Measurements from ENCODE around the gene SCYGR1.

Gene SCYGR1

GRCh38 chr2:227351639-227352038 lies 36.1 kb downstream of the SCYGR1 start:
- Histone ChIP-seq H3K79me2 (ENCODE audit: insufficient read depth, low read depth) (no peaks in the 10 kb centered on the region), H3K4me1 (ENCODE audit: low read depth, poor library complexity, severe bottlenecking) (no peaks in the 10 kb centered on the region), H3K4me2 (no peak overlapping the region), H3K4me3 (IDR thresholded peaks at IDR 0.05; ENCODE audit: insufficient read depth, low read depth, low read length) (no peak overlapping the region), H3K36me3 (ENCODE audit: insufficient read depth) (no peaks in the 10 kb centered on the region), H3K27me3 (ENCODE audit: insufficient read depth, low read depth) (no peaks in the 10 kb centered on the region), H4K20me1 (ENCODE audit: insufficient read depth) (no peaks in the 10 kb centered on the region), H2AFZ (ENCODE audit: low read depth) (no peak overlapping the region), H3K27ac (no peak overlapping the region), H3K9ac (no peak overlapping the region)
- TF ChIP-seq CTCF (conservative IDR thresholded peaks at IDR 0.05; ENCODE audit: low read depth, low read length): no peak

GRCh38 chr2:227349989-227350612 lies 37.6 kb downstream of the SCYGR1 start:
- Histone ChIP-seq H3K27ac (no peak overlapping the region), H3K4me2 (no peak overlapping the region), H2AFZ (ENCODE audit: low read depth) (no peak overlapping the region), H3K4me3 (IDR thresholded peaks at IDR 0.05; ENCODE audit: insufficient read depth, low read depth, low read length) (no peak overlapping the region), H3K9ac (no peak overlapping the region), H3K27me3 (ENCODE audit: insufficient read depth, low read depth) (no peaks in the 10 kb centered on the region), H3K79me2 (ENCODE audit: insufficient read depth, low read depth) (no peaks in the 10 kb centered on the region), H4K20me1 (ENCODE audit: insufficient read depth) (no peaks in the 10 kb centered on the region), H3K4me1 (ENCODE audit: low read depth, poor library complexity, severe bottlenecking) (no peaks in the 10 kb centered on the region), H3K36me3 (ENCODE audit: insufficient read depth) (no peaks in the 10 kb centered on the region)
- TF ChIP-seq CTCF (conservative IDR thresholded peaks at IDR 0.05; ENCODE audit: low read depth, low read length): no peak

GRCh38 chr2:227348324-227348723 lies 39.4 kb downstream of the SCYGR1 start:
- Histone ChIP-seq H3K9ac (no peak overlapping the region), H2AFZ (ENCODE audit: low read depth) (no peak overlapping the region), H3K4me3 (IDR thresholded peaks at IDR 0.05; ENCODE audit: insufficient read depth, low read depth, low read length) (no peak overlapping the region), H3K27ac (no peak overlapping the region), H3K4me2 (no peak overlapping the region), H3K27me3 (ENCODE audit: insufficient read depth, low read depth) (no peaks in the 10 kb centered on the region), H3K4me1 (ENCODE audit: low read depth, poor library complexity, severe bottlenecking) (no peaks in the 10 kb centered on the region), H3K79me2 (ENCODE audit: insufficient read depth, low read depth) (no peaks in the 10 kb centered on the region), H4K20me1 (ENCODE audit: insufficient read depth) (no peaks in the 10 kb centered on the region), H3K36me3 (ENCODE audit: insufficient read depth) (no peaks in the 10 kb centered on the region)
- no peak for TF ChIP-seq CTCF (conservative IDR thresholded peaks at IDR 0.05; ENCODE audit: low read depth, low read length)

GRCh38 chr2:227347117-227347516 lies 40.6 kb downstream of the SCYGR1 start:
- TF ChIP-seq CTCF (conservative IDR thresholded peaks at IDR 0.05; ENCODE audit: low read depth, low read length): no peak
- Histone ChIP-seq H4K20me1 (ENCODE audit: insufficient read depth) (no peaks in the 10 kb centered on the region), H3K4me3 (IDR thresholded peaks at IDR 0.05; ENCODE audit: insufficient read depth, low read depth, low read length) (no peak overlapping the region), H3K36me3 (ENCODE audit: insufficient read depth) (no peaks in the 10 kb centered on the region), H3K27me3 (ENCODE audit: insufficient read depth, low read depth) (no peaks in the 10 kb centered on the region), H3K4me1 (ENCODE audit: low read depth, poor library complexity, severe bottlenecking) (no peaks in the 10 kb centered on the region), H3K79me2 (ENCODE audit: insufficient read depth, low read depth) (no peaks in the 10 kb centered on the region), H2AFZ (ENCODE audit: low read depth) (no peak overlapping the region), H3K4me2 (no peak overlapping the region), H3K27ac (no peak overlapping the region), H3K9ac (no peak overlapping the region)

Measured in KMS-11 (cell line).